ENCODE results near the gene STK10.
"Not testable (repeated sequence)": the region's sequence is repeated elsewhere in the genome, so short reads cannot be mapped to it uniquely, and the experiment has no call there.

STK10 gene

GRCh38 chr5:172188033-172188892 is at the start of gene STK10:
Gene STK10, minus strand, starts transcription at chr5:172188224. Its CDS starts 182 bp downstream, at chr5:172188042.
- peak; percentile 85 for DNase-seq

GRCh38 chr5:172235827-172236736 is 48.1 kb upstream of the STK10 start:
- no peak for DNase-seq

- no peak for DNase-seq
Observed at GRCh38 chr5:172235132-172235780, 47.2 kb upstream of the STK10 start.

- DNase-seq, result no peak
Observed at GRCh38 chr5:172234031-172234430, 46.0 kb upstream of the STK10 start.

- no peak for DNase-seq
Observed at GRCh38 chr5:172229904-172230303, 41.9 kb upstream of the STK10 start.

GRCh38 chr5:172224996-172225395 is 37.0 kb upstream of the STK10 start:
- no peak for DNase-seq

GRCh38 chr5:172223901-172224873 is 36.2 kb upstream of the STK10 start:
- DNase-seq, result peak; percentile 33

- no peak for DNase-seq
Observed at GRCh38 chr5:172219296-172219695, 31.3 kb upstream of the STK10 start.

GRCh38 chr5:172216345-172216744 is 28.3 kb upstream of the STK10 start:
- no peak for DNase-seq

- no peak for DNase-seq
Observed at GRCh38 chr5:172213126-172213525, 25.1 kb upstream of the STK10 start.

- no peak for DNase-seq
Observed at GRCh38 chr5:172211676-172212075, 23.7 kb upstream of the STK10 start.

- no peak for DNase-seq
Observed at GRCh38 chr5:172209714-172210113, 21.7 kb upstream of the STK10 start.

GRCh38 chr5:172207511-172207910 is 19.5 kb upstream of the STK10 start:
- DNase-seq, result no peak

- not testable (repeated sequence) for DNase-seq
Observed at GRCh38 chr5:172205984-172206383, 18.0 kb upstream of the STK10 start.

GRCh38 chr5:172200476-172200875 is 12.5 kb upstream of the STK10 start:
- no peak for DNase-seq

- no peak for DNase-seq
Observed at GRCh38 chr5:172199446-172199845, 11.4 kb upstream of the STK10 start.

GRCh38 chr5:172197775-172198174 is 9.8 kb upstream of the STK10 start:
- DNase-seq, result not testable (repeated sequence)

GRCh38 chr5:172194985-172195774 is 7.2 kb upstream of the STK10 start:
- no peak for DNase-seq

- no peak for DNase-seq
Observed at GRCh38 chr5:172193872-172194271, 5.8 kb upstream of the STK10 start, which contains the start of gene EFCAB9. Gene EFCAB9, plus strand, starts transcription at chr5:172194172. Its CDS starts 1 bp downstream, at chr5:172194173.

GRCh38 chr5:172189693-172190296 is 1.8 kb upstream of the STK10 start:
- DNase-seq, result no peak
